Activated naive CD8-positive, alpha-beta T cell treated with anti-CD3 and anti-CD28 coated beads, Interleukin-2, amount 50 U/mL, for 24 hours (primary cell): Measurements from ENCODE around the gene AKT3.
A peak's percentile ranks its signal among the peaks of the same experiment; 100 is the strongest.
"Not testable (repeated sequence)": the region's sequence is repeated elsewhere in the genome, so short reads cannot be mapped to it uniquely, and the experiment has no call there.

ENCODE experiments used
- ATAC-seq: fragments of 150-1000 bp; cut with Tn5 transposase; one replicate; pipeline ENCODE4 v1.10.0; 2021
- DNase-seq: peaks from one replicate; pipeline ENCODE4 v3.0.0; 2021
- H3K27ac Mint-ChIP-seq: one replicate; pipeline ENCODE4 v1.8.0; 2021; ENCODE audit warnings: mild to moderate bottlenecking, mixed read lengths
- H3K27me3 Mint-ChIP-seq: one replicate; pipeline ENCODE4 v1.8.0; 2021; ENCODE audit warnings: mixed read lengths
- H3K36me3 Mint-ChIP-seq: one replicate; pipeline ENCODE4 v1.8.0; 2021; ENCODE audit warnings: low read depth, mixed read lengths
- H3K4me1 Mint-ChIP-seq: one replicate; pipeline ENCODE4 v1.8.0; 2021; ENCODE audit warnings: mixed read lengths
- H3K4me3 Mint-ChIP-seq: one replicate; pipeline ENCODE4 v1.8.0; 2021; ENCODE audit warnings: mild to moderate bottlenecking, moderate library complexity, mixed read lengths
- H3K9me3 Mint-ChIP-seq: one replicate; pipeline ENCODE4 v1.8.0; 2021; ENCODE audit warnings: mixed read lengths

AKT3 gene

GRCh38 chr1:243589286-243589685, 260.8 kb downstream of the AKT3 start:
- H3K4me3 Mint-ChIP-seq, result not testable (repeated sequence)

GRCh38 chr1:243587823-243588560, 262.1 kb downstream of the AKT3 start:
- DNase-seq (no peak), ATAC-seq (peak; percentile 69)
- H3K36me3 Mint-ChIP-seq, result peaks cover 80% of the 10 kb centered on the region
- peaks cover 17% of the 10 kb centered on the region for H3K4me1 Mint-ChIP-seq
- peak overlapping the region; percentile 6 for H3K27ac Mint-ChIP-seq
- no peaks in the 10 kb centered on the region for H3K27me3 Mint-ChIP-seq
- peaks cover 48% of the 10 kb centered on the region for H3K9me3 Mint-ChIP-seq
- H3K4me3 Mint-ChIP-seq, result peak overlapping the region; percentile 13

More at GRCh38 chr1:243589286-243589685, 260.8 kb downstream of the AKT3 start:
- Mint-ChIP-seq H3K36me3 (peaks cover 73% of the 10 kb centered on the region), H3K9me3 (peaks cover 35% of the 10 kb centered on the region), H3K4me1 (peaks cover 15% of the 10 kb centered on the region)
- not testable (repeated sequence) for H3K27ac Mint-ChIP-seq, DNase-seq, H3K27me3 Mint-ChIP-seq, ATAC-seq

DNA sequence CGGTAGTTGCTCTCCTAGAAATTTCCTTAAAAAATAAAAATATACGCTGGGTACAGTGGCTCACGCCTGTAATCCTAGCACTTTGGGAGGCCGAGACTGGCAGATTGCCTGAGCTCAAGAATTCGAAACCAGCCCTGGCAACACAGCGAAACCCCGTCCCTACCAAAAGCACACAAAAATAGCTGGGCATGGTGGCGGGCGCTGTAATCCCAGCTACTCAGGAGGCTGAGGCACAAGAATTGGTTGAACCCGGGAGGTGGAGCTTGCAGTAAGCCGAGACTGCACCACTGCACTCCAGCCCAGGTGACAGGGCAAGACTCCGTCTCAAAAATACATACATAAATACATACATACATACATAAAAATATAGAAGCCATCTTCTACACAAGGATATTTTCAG, 262.8 kb downstream of the AKT3 start:
- no peak for DNase-seq
- Mint-ChIP-seq H3K9me3 (peaks cover 55% of the 10 kb centered on the region), H3K27me3 (no peaks in the 10 kb centered on the region), H3K4me1 (peaks cover 17% of the 10 kb centered on the region), H3K4me3 (no peak overlapping the region), H3K27ac (no peak overlapping the region), H3K36me3 (peaks cover 81% of the 10 kb centered on the region)
- no peak for ATAC-seq

DNA sequence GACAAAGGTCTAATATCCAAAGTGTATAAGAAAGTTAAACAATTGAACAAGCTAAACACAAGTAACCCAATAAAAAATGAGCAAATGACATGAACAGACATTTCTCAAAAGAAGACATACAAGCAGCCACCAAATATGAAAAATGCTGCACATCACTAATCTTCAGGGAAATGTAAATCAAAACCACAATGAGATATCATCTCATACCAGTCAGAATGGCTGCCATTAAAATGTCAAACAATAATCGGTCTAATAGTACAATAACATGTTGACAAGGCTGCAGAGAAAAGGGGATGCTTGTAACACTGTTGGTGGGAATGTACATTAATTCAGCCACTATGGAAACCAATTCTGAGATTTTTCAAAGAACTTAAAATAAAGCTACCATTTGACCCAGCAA, 264.1 kb downstream of the AKT3 start:
- H3K4me1 Mint-ChIP-seq, result peaks cover 17% of the 10 kb centered on the region
- H3K36me3 Mint-ChIP-seq, result peaks cover 77% of the 10 kb centered on the region
- ATAC-seq (no peak), DNase-seq (no peak)
- no peak overlapping the region for H3K4me3 Mint-ChIP-seq
- H3K9me3 Mint-ChIP-seq, result peaks cover 63% of the 10 kb centered on the region
- no peaks in the 10 kb centered on the region for H3K27me3 Mint-ChIP-seq
- no peak overlapping the region for H3K27ac Mint-ChIP-seq

DNA sequence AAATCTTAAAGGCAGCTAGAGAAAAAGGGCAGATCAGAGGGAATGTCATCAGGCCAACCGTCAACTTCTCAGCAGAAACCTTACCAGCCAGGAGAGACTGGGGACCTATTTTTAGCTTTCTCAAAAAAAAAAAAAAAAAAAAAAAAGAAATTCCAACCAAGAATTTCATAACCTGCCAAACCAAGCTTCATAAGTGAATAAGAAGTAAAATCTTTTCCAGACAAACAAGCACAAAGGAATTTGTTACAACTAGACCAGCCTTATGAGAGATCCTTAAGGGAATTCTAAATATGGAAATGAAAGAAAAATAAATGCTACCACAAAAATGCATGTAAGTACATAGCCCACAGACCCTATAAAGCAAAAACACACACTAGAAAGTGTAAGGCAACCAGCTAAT, 267.7 kb downstream of the AKT3 start:
- no peaks in the 10 kb centered on the region for H3K27me3 Mint-ChIP-seq
- H3K27ac Mint-ChIP-seq, result no peak overlapping the region
- ATAC-seq (no peak), DNase-seq (no peak)
- H3K9me3 Mint-ChIP-seq, result peaks cover 51% of the 10 kb centered on the region
- H3K4me3 Mint-ChIP-seq, result no peak overlapping the region
- H3K4me1 Mint-ChIP-seq, result peaks cover 2% of the 10 kb centered on the region
- H3K36me3 Mint-ChIP-seq, result peaks cover 61% of the 10 kb centered on the region

GRCh38 chr1:243580984-243581383, 269.1 kb downstream of the AKT3 start:
- Mint-ChIP-seq H3K4me1 (peaks cover 2% of the 10 kb centered on the region), H3K4me3 (no peak overlapping the region), H3K9me3 (peaks cover 50% of the 10 kb centered on the region), H3K27me3 (no peaks in the 10 kb centered on the region), H3K36me3 (peaks cover 60% of the 10 kb centered on the region), H3K27ac (no peak overlapping the region)
- no peak for ATAC-seq
- no peak for DNase-seq

GRCh38 chr1:243580072-243580471, 270.0 kb downstream of the AKT3 start:
- H3K27ac Mint-ChIP-seq, result no peak overlapping the region
- H3K36me3 Mint-ChIP-seq, result peaks cover 53% of the 10 kb centered on the region
- H3K4me1 Mint-ChIP-seq, result peaks cover 3% of the 10 kb centered on the region
- no peak for DNase-seq
- H3K9me3 Mint-ChIP-seq, result peaks cover 42% of the 10 kb centered on the region
- no peaks in the 10 kb centered on the region for H3K27me3 Mint-ChIP-seq
- ATAC-seq, result no peak
- H3K4me3 Mint-ChIP-seq, result no peak overlapping the region

GRCh38 chr1:243575070-243575469, 275.0 kb downstream of the AKT3 start:
- H3K27me3 Mint-ChIP-seq, result no peaks in the 10 kb centered on the region
- H3K4me3 Mint-ChIP-seq, result no peak overlapping the region
- H3K4me1 Mint-ChIP-seq, result peaks cover 2% of the 10 kb centered on the region
- H3K36me3 Mint-ChIP-seq, result peaks cover 27% of the 10 kb centered on the region
- no peak overlapping the region for H3K27ac Mint-ChIP-seq
- DNase-seq, result no peak
- H3K9me3 Mint-ChIP-seq, result peaks cover 5% of the 10 kb centered on the region
- no peak for ATAC-seq

- no peak overlapping the region for H3K4me3 Mint-ChIP-seq
- peaks cover 2% of the 10 kb centered on the region for H3K4me1 Mint-ChIP-seq
- ATAC-seq (no peak), DNase-seq (no peak)
- peaks cover 5% of the 10 kb centered on the region for H3K9me3 Mint-ChIP-seq
- H3K27ac Mint-ChIP-seq, result no peak overlapping the region
- H3K36me3 Mint-ChIP-seq, result peaks cover 24% of the 10 kb centered on the region
- no peaks in the 10 kb centered on the region for H3K27me3 Mint-ChIP-seq
Observed at GRCh38 chr1:243572940-243573339, 277.1 kb downstream of the AKT3 start.

DNA sequence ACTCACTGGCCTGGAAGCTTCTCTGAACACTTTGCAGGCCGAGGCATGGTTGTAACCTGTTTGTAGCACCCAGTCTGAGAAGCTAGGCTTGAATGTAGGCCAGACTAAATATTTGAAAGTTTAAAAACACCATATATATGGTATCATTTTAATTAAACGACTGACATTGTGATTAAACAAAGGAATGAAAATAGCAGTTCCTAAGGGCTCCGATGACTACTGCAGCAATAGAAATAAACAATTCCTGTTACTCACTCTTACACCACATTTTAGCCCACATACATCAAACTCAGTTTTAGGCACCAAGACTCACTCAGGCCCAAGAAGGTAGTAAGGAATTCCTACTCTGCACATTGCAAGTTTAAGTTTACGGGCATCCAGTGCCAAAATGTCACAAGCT, 281.2 kb downstream of the AKT3 start:
- no peaks in the 10 kb centered on the region for H3K4me1 Mint-ChIP-seq
- ATAC-seq, result no peak

GRCh38 chr1:243564814-243565213, 285.2 kb downstream of the AKT3 start:
- Mint-ChIP-seq H3K4me1 (no peaks in the 10 kb centered on the region), H3K36me3 (peaks cover 49% of the 10 kb centered on the region), H3K4me3 (no peak overlapping the region), H3K9me3 (peaks cover 8% of the 10 kb centered on the region), H3K27me3 (no peaks in the 10 kb centered on the region), H3K27ac (no peak overlapping the region)
- no peak for DNase-seq
- no peak for ATAC-seq

More for the DNA sequence above, 281.2 kb downstream of the AKT3 start:
- Mint-ChIP-seq H3K9me3 (no peaks in the 10 kb centered on the region), H3K4me3 (no peak overlapping the region), H3K27ac (no peak overlapping the region), H3K27me3 (no peaks in the 10 kb centered on the region), H3K36me3 (peaks cover 34% of the 10 kb centered on the region)
- DNase-seq, result no peak

GRCh38 chr1:243563732-243564131, 286.3 kb downstream of the AKT3 start:
- Mint-ChIP-seq H3K9me3 (peaks cover 8% of the 10 kb centered on the region), H3K27me3 (no peaks in the 10 kb centered on the region), H3K27ac (no peak overlapping the region), H3K4me1 (no peaks in the 10 kb centered on the region), H3K36me3 (peaks cover 47% of the 10 kb centered on the region), H3K4me3 (no peak overlapping the region)
- DNase-seq, result no peak
- ATAC-seq, result no peak

DNA sequence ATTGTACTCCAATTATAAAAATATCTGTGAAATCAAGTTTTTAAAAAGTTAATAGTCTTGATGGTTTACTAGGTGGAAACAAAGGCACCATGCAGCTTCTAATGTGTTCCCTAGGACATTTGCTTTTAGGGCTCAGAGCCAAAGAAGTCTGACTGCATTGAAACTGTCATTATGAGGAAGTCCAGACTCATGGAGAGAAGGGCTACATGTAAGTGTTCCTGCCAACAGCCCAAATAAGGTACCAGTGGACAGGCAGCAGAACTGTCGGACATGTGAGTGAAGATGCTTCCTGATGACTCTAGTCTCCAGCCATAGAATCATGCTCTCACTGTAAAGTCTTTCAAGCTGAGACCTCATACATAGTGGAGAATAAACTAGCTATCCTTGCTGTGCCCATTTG, 287.6 kb downstream of the AKT3 start:
- peaks cover 8% of the 10 kb centered on the region for H3K9me3 Mint-ChIP-seq

GRCh38 chr1:243561588-243562319, 288.3 kb downstream of the AKT3 start:
- DNase-seq (no peak), ATAC-seq (no peak)
- H3K27me3 Mint-ChIP-seq, result no peaks in the 10 kb centered on the region
- peaks cover 36% of the 10 kb centered on the region for H3K36me3 Mint-ChIP-seq
- H3K9me3 Mint-ChIP-seq, result peaks cover 8% of the 10 kb centered on the region
- no peak overlapping the region for H3K27ac Mint-ChIP-seq
- H3K4me1 Mint-ChIP-seq, result no peaks in the 10 kb centered on the region
- H3K4me3 Mint-ChIP-seq, result no peak overlapping the region

More for the DNA sequence above, 287.6 kb downstream of the AKT3 start:
- no peak for ATAC-seq
- no peaks in the 10 kb centered on the region for H3K4me1 Mint-ChIP-seq
- H3K4me3 Mint-ChIP-seq, result no peak overlapping the region
- H3K27ac Mint-ChIP-seq, result no peak overlapping the region
- no peaks in the 10 kb centered on the region for H3K27me3 Mint-ChIP-seq
- no peak for DNase-seq
- peaks cover 39% of the 10 kb centered on the region for H3K36me3 Mint-ChIP-seq

DNA sequence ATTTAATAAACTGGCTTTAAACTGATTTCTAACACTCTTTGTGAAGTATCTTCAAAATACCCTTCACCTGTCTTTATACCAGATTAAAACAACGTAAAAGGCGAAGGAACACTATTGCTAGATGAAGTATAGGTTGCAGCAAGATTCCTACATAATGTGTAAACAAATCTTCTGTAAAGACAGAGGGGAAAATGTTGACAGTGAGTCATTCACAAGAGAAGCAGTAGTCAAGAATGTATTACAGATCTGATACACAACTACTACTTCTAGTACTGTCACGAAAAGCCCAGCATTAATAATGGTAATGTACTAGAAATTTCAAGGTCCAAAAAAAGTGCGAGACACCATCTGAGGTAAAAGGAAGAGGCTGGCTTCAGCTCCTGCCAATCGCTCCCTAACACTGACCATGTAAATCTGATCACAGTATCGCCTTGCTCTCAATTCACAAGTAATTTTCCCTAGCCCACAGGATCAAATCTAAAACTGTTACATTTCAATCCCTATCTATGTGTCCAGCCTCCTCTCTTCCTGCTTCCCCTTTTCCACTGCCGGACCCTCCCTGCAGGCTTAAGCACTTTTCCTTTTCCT, 290.4 kb downstream of the AKT3 start:
- Mint-ChIP-seq H3K36me3 (peaks cover 29% of the 10 kb centered on the region), H3K27me3 (no peaks in the 10 kb centered on the region), H3K4me3 (no peak overlapping the region), H3K4me1 (no peaks in the 10 kb centered on the region), H3K9me3 (peaks cover 8% of the 10 kb centered on the region), H3K27ac (no peak overlapping the region)
- DNase-seq, result no peak
- ATAC-seq, result no peak
